Articular chondrocyte of knee joint (primary cell): Measurements from ENCODE around the gene TECTA. TPM values are rescaled to one million over a fixed set of nuclear protein-coding genes. Genes with fewer than 3 reads are reported as not detected.

ENCODE experiments used
- total RNA-seq: library from RNA; depleted of rRNA; stranded (reverse); fragments of >200 nt; gene quantifications from 2 replicates; pipeline ENCODE4 v1.2.3, GENCODE V29; 2012

The TECTA gene, protein sequence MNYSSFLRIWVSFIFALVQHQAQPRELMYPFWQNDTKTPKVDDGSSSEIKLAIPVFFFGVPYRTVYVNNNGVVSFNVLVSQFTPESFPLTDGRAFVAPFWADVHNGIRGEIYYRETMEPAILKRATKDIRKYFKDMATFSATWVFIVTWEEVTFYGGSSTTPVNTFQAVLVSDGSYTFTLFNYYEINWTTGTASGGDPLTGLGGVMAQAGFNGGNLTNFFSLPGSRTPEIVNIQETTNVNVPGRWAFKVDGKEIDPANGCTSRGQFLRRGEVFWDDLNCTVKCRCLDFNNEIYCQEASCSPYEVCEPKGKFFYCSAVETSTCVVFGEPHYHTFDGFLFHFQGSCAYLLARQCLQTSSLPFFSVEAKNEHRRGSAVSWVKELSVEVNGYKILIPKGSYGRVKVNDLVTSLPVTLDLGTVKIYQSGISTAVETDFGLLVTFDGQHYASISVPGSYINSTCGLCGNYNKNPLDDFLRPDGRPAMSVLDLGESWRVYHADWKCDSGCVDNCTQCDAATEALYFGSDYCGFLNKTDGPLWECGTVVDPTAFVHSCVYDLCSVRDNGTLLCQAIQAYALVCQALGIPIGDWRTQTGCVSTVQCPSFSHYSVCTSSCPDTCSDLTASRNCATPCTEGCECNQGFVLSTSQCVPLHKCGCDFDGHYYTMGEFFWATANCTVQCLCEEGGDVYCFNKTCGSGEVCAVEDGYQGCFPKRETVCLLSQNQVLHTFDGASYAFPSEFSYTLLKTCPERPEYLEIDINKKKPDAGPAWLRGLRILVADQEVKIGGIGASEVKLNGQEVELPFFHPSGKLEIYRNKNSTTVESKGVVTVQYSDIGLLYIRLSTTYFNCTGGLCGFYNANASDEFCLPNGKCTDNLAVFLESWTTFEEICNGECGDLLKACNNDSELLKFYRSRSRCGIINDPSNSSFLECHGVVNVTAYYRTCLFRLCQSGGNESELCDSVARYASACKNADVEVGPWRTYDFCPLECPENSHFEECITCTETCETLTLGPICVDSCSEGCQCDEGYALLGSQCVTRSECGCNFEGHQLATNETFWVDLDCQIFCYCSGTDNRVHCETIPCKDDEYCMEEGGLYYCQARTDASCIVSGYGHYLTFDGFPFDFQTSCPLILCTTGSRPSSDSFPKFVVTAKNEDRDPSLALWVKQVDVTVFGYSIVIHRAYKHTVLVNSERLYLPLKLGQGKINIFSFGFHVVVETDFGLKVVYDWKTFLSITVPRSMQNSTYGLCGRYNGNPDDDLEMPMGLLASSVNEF (N-terminal part only)
- total RNA-seq = 0.86 and 1.3 TPM in 2 replicates

DNA sequence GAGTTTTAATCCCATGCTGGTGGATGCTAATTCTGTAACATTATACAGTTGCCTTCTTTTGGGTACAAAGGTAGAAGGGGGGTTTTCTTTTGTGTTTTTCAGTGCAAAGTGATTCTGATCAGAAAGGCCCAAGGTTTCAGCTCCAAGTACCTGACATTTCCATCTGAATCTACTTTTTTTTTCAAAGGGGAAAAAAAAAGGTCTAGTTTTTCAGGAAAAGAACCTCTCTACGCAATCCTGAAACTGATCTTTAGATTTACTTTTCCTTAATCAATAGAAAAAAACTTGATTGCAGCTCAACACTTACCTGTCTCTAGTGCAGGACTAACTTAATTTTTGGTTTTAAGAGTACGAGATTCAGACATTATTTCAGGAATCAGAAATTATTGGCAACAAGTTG, at the start of gene TECTA:
TECTA (plus strand) TSS at position 301 of the 400 bp plus-strand sequence. CDS start 1,423 bp downstream, outside the sequence.

Other genes starting within 250 kb of the TECTA start
- 41.2 and 46.2 TPM in 2 replicates for gene TBCEL, start 77.1 kb upstream of the TECTA start, total RNA-seq
- 48.5 and 56.7 TPM in 2 replicates for gene SC5D, start 191.5 kb downstream of the TECTA start, total RNA-seq